HG03575 (cell line): ENCODE data around the gene ESYT2.
"Not testable (repeated sequence)": the region's sequence is repeated elsewhere in the genome, so short reads cannot be mapped to it uniquely, and the experiment has no call there.

Experiments used
- ATAC-seq: cut with Tn5 transposase; IDR thresholded peaks from one replicate; pipeline ENCODE4 v1.9.1; 2021; ENCODE audit not compliant: unreplicated experiment, insufficient number of reproducible peaks, low FRiP score; ENCODE audit errors: extremely low read depth

ESYT2 gene

DNA sequence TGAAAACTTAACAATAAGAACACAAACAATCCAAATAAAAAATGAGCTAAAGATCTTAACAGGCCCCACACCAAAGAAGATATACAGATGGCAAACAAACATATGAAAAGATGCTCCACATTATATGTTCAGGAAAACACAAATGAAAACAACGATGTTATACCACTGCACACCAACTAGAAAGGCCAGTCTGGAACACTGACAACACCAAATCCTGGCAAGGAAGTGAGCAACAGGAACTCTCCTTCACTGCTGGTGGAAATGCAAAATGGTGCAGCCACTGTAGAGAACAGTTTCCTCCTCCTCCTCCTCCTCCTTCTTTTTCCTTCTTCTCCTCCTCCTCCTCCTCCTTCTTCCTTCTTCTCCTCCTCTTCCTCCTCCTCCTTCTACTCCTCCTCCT lies 112.5 kb downstream of the ESYT2 start:
- ATAC-seq: no peak

GRCh38 chr7:158710651-158711102 lies 118.6 kb downstream of the ESYT2 start:
- no peak for ATAC-seq

- no peak for ATAC-seq
Measured at GRCh38 chr7:158707610-158708009, 121.7 kb downstream of the ESYT2 start.

DNA sequence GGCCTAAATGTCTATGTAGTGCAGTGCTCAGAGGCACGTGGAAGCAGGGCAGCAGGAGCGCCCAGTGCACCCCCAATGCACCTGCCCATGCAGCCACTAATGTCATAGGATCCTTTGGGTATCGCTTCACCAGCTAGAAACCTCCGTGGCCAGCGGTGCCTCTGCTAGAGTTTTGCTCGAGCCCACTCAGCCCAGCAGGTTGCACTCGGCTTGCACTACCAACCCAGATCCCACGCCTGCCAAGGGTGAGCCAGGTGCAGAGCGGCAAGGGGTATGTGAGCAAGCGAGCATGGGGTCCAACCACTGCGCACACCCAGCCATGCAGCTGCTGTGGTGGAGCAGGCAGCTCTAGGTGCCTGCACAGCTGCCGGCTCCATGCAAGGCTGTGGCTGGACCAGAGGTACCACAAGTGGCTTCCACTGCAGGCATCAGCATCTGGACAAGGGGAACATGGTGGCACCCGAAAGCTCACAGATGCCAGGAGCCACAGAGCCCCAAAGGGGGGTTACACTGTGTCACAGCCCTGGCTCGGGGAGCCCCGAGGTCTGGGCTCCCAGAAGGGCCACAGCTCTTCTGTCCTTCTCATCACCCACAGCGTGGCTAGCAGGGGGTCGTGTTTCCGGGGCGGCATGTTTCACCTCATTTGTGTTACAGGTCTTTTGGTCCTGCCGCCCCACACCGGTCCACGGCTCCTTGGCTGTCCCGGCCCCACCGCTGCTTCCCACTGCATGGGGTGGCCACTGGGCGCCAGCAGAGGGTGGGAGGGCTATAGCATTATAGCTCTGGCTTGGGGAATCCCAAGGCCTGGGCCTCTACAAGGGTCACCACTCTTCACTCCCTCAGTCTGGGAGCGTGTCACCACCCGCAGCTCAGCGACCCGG lies 122.4 kb downstream of the ESYT2 start:
- no peak for ATAC-seq

GRCh38 chr7:158706273-158706704 lies 123.0 kb downstream of the ESYT2 start:
- ATAC-seq: no peak

DNA sequence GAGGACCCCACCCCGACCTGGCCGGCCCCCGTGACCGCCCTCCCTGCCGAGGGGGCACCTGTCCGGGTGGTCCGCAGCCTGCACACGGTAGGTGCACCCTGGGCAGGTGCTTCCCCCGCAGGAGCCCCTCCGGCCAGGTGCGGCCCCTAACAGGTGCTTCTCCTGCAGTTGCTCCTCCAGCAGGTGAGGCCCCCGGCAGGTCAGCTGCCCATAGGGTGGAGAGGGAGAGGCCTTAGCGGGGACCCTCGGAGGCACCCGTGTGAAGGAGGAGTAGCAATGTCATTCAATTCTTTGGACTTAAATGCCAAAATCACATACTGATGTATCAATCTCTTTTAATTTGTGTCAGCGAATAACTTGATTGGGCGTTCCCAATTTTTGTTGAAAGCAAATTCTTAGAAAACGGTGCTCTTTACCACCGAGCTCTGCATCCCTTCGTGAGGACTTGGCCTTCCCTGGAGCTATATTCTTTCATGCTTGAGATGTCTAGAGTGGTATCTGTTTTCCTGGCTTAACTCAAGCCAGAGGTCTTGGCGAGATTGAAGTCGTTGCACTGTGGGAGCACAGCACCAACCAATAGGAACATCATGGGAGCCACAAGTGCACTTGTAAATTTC lies 124.0 kb downstream of the ESYT2 start:
- no peak for ATAC-seq

- ATAC-seq: peak; percentile 86
Measured at GRCh38 chr7:158704524-158705233, 124.6 kb downstream of the ESYT2 start, which contains the start of gene NCAPG2. TSS of gene NCAPG2 (minus strand) at chr7:158704804. CDS start at chr7:158701899, 2,905 bp downstream.

GRCh38 chr7:158703679-158704523 lies 125.4 kb downstream of the ESYT2 start:
- not testable (repeated sequence) for ATAC-seq

GRCh38 chr7:158702944-158703343 lies 126.4 kb downstream of the ESYT2 start:
- ATAC-seq: no peak

- no peak for ATAC-seq
Measured at GRCh38 chr7:158702196-158702595, 127.1 kb downstream of the ESYT2 start.

- ATAC-seq: no peak
Measured at GRCh38 chr7:158700008-158700407, 129.3 kb downstream of the ESYT2 start.

DNA sequence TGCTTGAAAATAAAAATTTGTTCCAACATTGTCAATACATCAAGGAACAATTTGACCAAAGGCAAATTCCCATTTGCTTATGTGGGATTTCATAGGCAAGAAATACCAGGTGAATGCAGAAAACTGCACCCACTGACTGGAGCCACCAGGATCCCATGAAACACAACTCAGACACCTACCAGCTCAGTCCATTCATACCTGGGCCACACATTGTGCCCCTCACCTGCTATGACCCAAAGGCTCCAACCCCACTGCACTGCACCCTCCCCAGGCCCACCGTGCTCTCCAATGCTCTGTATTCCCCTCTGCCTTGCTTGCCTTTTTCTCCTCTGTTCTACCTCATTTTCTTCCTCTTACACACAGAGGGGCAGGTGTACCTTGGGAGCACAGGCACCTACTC lies 130.0 kb downstream of the ESYT2 start:
- ATAC-seq: no peak

DNA sequence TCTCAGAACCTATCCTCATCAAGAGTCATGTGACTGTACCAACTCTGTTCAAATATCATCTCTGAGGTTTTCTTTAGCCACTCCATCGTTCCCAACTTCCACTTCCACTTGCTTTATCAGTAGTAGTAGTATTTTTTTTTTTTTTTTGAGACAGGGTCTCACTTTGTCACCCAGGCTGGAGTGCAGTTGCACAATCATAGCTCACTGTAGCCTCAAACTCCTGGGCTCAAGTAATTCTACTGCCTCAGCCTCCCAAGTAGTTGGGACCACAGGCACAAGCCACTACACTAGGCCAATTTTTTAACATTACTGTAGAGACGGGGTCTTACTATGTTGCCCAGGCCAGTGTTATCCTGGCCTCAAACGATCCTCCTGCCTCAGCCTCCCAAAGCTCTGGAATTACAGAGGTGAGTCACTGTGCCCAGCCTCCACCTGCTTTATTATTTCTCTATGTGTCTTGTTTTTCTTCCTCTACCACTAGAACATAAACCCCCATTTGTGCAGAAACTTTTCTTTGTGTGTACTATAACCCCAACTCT lies 130.6 kb downstream of the ESYT2 start:
- no peak for ATAC-seq

DNA sequence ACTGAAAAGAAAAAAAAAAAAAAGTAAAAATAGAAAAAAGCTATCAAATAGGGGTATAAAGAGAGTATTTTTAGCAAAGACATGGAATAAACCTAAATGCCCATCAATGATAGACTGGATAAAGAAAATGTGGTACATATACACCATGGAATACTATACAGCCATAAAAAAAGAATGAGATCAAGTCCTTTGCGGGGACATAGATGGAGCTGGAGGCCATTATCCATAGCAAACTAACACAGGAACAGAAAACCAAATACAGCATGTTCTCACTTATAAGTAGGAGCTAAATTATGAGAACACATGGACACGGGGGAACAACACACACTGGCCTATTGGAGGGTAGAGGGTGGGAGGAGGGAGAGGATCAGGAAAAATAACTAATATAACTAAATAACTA lies 131.7 kb downstream of the ESYT2 start:
- ATAC-seq: not testable (repeated sequence)

DNA sequence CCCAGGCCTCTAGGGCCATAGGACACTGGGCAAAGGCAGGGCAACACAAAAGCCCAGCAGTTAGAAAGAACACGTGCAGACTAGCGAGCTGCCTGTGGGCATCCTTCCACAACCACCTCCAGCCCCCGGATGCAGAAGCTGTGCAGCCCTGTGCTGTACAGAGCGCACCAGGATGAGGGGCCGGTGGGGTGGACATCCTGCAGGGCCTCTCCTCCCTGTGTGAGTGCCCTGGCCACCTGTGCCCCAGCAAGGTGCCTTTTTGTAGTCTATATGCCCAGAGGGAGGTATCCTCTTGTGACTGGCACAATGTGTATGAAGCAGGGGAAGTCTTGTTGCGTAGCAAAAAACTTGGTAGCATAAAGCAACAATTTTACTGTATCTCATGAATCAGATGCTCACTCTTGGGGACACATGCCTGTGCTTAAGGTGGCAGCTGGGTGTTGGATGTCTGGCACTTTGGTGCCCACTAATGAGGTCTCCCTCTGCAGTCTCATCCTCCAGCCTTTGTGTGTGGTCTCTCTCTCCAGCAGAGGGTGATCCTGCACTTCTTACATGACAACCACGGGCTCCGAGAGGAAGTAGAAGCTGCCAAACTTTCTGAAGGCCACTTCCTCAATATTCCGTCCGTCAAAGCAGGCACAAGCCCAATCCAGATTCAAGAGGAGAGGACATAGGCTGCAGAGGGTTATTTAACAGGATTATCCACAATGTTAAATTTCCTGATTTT lies 133.4 kb downstream of the ESYT2 start:
- no peak for ATAC-seq

DNA sequence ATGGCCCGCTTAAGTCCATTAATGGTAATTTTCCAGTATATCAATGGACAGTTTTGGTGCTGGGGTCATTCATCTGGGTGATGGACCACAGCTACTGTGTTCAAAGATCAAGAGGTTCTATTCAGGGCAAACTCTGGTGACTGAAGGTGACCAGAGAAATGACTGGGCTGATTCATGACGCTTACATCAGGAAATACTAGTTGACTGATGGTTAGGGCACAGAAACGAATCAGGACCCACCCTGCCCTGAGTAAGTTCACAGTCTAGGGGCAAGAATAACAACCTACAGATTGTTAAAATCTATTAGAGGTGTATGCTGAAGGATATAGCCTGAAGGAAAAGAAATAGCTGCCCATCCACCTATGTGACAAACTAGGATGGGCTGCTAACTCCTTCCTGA lies 134.3 kb downstream of the ESYT2 start:
- no peak for ATAC-seq

DNA sequence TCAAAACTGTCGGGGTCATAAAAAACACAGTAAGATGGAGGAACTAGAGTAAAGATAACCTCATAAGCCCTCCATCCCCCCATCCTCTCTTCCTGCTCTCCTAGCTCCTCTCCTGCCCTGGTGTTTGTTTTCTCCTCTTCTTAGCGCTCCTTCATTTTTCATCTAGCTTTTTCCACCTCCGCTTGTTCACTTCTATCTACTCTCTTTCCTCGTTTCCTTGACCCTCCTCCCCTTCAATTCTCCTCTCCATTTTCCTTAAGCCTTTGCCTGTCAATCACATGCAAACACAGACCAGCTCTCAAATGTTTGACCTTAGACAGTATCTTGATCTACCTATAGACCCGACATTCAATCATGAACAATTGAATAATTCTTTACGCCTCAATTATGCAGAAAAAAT lies 134.7 kb downstream of the ESYT2 start:
- ATAC-seq: no peak

DNA sequence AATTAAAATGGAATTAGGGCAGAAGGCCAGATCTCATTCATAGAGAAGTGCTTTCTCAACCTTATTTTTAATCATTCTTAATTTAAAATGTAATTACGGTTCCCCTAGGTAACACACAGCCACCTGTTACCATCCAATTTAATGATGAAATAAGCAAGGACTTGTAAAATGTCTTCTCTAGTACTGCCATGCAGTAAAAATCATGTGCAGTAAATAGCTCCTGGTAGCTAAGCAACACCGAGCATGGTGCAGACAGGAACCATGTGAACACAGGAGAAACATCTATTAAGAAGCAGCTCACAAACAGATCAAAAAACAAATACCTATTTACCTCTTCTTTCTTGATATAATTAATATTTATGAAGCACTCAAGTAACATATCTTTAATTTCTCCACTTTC lies 139.8 kb downstream of the ESYT2 start:
- no peak for ATAC-seq
